UCSD-AML1 (cell line): ENCODE measurements around the gene UNC13B.
"Not testable (repeated sequence)": the region's sequence is repeated elsewhere in the genome, so short reads cannot be mapped to it uniquely, and the experiment has no call there.

Source experiments
- DNase-seq: peaks from one replicate; lab custom pipeline; 2025; ENCODE audit not compliant: unreplicated experiment; lab: John Stamatoyannopoulos, UW

Gene UNC13B

DNA sequence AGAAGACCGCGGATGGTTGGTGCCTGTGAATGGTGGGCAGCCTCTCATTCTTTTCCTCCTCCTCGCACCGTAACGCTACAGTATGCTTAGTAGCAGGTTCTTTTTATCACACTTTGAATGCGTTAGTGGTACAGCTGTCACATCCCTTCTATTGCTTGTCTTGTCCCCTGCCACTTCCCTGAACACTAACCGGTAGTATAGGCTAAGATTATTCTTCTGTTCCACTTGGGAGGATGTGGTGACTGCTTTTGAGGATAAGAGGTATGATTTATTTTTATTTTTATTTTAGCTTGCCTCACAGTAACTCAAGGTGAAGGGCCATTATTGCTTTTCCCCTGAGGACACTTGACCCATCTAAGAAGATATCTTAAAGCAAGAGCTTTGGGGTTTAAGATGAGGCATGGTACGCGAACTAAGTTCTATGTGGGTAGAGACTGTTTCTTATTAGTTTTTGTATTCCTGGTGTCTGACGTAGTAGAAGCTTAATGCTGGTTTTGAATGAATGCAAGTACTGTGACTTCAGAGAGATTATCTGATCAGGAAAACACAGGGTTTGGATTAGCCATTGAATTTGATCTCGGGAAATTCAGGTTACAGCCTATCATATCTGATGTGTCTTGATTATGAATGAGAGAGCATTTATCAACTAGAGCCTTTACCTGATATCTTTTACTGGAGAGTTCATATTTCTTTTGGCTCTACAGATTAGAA, 951 bp downstream of the UNC13B start:
- DNase-seq: no peak

DNA sequence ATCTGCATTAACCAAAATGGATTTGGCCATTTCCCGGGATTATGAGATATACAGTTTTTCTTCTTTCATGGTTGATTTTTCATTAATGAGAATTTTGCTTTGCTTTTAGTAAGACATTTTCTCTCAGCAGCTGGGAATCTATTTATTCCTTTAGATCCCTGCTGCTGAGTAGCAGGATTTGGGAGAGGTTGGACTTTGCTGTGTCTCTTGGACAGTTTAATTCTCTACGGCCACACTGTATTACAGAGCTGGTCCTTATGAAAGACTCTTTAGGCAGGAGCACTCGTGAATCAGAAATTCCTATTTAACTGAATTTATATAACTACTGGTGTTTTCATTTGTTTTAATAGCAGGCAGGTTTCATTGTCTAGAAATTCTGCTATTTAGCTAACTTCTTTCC, 1.6 kb downstream of the UNC13B start:
- no peak for DNase-seq

DNA sequence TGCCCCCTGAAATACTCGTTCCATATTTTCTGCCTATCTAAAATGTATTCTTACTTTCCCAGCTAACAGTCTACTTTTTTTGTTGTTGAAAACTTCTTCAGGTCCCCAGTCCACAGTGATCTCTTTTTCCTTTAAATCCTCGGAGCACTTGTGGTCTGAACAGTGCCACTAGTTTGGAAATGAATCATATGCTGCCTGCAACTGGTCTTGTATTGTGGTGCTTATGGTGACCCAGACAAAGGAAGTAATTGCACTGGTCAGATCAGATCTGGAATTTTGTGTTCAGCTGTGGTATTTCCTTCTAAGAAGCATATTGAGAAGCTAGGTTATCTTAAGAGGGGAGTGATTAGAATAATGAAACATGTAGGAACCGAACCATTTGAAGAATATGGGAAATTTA, 2.9 kb downstream of the UNC13B start:
- DNase-seq: no peak

DNA sequence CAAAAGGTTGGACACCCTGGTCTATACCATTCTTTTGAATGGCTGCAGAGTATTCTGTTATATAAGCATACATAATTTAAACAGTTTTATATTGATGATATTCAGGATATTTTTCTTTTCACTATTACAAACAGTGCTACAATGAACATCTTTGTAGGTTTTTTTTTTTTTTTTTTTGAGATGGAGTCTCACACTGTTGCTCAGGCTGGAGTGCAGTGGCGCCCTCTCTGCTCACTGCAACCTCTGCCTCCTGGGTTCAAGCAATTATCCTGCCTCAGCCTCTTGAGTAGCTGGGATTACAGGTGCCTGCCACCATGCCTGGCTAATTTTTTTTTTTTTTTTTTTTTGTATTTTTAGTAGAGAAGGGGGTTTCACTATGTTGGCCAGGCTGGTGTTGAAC, 5.6 kb downstream of the UNC13B start:
- not testable (repeated sequence) for DNase-seq

DNA sequence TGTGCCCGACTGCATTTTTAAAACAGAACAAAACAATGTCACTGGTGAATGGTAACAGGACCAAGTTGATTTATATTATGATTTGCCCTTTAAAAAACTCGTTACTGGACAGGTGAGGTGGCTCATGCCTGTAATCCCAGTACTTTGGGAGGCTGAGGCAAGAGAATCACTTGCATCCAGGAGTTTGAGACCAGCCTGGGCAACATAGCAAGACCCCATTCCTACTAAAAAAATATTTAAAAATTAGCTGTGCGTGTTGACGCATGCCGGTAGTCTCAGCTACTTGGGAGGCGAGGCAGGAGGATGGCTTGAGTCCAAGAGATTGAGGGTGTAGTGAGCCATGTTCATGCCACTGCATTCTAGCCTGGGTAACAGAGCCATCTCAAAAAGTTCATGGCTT, 7.2 kb downstream of the UNC13B start:
- no peak for DNase-seq

DNA sequence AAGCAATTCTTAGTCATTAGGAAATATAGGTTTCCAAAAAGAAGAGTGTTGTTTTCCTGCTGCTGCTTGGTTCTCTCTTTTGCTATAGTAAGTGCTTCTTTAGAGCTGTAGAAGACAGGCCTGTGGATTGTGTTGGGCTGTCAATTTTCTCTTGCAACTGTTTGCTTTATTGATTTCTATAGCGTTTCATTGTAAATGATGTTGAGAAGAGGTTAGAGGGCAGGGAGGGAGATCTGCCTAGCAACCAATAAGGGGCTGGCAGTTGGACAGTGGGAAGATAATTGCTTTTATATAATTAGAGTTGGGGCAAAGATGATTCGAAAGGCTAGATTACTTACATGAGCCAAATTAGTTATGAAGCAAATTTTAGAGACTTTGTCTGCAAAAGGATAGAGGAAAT, 11.1 kb downstream of the UNC13B start:
- DNase-seq: no peak

DNA sequence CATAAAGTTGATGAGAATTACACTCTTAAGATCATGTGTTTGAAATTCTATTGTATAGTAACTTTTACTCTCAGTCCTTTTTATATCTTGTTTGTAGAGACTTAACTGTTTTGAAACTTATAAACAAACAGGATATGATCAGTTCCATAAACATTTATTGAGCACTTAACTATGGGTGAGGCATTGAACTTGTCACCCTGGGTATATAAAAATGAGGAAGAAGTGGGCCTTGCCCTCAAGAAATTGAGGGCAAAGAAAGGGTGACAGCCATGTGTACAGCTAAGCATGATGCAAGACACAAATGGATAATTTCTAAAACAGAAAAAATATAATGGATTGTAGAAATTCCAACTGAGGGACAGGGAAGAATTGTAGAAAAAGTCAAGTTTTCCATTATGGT, 15.7 kb downstream of the UNC13B start:
- DNase-seq: no peak

DNA sequence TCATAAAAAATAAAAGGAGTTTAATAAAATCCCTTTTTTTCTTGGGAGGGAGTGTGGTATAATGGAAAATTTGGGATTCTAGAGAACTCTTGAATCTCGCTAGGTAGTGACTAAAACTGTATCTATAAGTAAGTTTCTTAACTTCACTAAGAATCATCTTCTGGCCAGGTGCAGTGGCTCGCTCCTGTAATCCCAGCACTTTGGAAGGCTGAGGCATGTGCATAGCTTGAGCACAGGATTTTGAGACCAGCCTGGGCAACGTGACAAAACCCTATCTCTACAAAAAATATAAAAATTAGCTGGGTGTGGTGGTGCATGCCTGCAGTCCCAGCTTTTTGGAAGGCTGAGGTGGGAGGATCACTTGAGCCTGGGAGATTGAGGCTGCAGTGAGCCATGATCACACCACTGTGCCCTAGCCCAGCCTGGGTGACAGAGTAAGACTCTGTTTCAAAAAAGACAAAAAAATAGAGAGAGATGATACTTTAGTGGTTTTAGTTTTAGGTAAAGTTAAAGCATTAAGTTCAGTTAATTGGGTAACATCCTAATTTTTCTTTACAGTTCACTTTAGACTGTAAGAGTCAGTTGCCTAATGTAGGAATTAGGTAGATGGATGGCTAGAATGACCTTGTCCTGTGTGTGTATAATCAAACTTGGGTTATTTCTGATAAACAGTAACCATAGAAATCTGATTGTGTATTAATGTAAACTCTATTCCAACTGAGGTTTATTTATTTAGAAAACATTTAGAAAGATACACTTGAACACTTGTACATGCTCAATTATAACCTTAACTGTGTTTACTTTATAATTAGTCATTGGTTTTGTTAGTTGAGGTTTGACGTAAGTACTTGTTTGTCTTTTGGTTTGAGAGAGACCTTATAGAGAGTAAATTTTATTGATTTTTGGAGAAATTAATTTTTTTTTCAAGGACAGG, 17.8 kb downstream of the UNC13B start:
- DNase-seq: no peak

DNA sequence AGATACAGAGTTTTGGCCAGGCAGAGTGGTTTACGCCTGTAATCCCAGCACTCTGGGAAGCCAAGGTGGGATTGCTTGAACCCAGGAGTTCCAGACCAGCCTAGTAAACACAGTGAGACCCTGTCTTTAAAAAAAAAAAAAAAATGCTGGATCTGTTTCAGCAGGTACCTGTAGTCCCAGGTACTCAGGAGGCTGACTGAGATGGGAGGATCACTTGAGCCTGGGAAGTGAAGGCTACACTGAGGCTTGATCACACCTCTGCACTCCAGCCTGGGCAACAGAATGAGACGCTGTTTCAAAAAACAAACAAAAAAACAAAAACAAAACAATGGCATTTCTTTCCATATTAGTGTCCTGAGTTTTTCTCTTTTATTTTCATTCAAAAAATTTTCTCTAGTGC, 19.0 kb downstream of the UNC13B start:
- DNase-seq: no peak

DNA sequence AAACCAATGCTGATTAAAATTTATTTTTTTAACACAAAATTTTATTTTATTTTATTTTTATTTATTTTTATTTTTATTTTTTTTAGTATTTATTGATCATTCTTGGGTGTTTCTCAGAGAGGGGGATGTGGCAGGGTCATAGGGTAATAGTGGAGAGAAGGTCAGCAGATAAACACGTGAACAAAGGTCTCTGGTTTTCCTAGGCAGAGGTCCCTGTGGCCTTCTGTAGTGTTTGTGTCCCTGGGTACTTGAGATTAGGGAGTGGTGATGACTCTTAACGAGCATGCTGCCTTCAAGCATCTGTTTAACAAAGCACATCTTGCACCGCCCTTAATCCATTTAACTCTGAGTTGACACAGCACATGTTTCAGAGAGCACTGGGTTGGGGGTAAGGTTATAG, 20.6 kb downstream of the UNC13B start:
- DNase-seq: not testable (repeated sequence)

DNA sequence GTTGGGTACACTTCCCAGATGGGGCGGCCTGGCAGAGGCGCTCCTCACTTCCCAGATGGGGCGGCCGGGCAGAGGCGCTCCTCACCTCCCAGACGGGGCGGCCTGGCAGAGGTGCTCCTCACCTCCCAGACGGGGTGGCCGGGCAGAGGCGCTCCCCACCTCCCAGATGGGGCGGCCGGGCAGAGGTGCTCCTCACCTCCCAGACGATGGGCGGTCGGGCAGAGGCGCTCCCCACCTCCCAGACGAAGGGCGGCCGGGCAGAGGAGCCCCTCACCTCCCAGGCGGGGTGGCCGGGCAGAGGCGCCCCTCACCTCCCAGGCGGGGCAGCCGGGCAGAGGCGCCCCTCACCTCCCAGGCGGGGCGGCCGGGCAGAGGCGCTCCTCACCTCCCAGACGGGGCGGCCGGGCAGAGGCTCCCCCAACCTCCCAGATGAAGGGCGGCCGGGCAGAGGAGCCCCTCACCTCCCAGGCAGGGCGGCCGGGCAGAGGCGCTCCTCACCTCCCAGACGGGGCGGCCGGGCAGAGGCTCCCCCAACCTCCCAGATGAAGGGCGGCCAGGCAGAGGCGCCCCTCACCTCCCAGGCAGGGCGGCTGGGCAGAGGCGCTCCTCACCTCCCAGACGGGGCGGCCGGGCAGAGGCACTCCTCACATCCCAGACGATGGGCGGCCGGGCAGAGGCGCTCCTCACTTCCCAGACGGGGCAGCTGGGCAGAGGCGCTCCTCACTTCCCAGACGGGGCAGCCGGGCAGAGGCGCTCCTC, 21.4 kb downstream of the UNC13B start:
- DNase-seq: not testable (repeated sequence)

DNA sequence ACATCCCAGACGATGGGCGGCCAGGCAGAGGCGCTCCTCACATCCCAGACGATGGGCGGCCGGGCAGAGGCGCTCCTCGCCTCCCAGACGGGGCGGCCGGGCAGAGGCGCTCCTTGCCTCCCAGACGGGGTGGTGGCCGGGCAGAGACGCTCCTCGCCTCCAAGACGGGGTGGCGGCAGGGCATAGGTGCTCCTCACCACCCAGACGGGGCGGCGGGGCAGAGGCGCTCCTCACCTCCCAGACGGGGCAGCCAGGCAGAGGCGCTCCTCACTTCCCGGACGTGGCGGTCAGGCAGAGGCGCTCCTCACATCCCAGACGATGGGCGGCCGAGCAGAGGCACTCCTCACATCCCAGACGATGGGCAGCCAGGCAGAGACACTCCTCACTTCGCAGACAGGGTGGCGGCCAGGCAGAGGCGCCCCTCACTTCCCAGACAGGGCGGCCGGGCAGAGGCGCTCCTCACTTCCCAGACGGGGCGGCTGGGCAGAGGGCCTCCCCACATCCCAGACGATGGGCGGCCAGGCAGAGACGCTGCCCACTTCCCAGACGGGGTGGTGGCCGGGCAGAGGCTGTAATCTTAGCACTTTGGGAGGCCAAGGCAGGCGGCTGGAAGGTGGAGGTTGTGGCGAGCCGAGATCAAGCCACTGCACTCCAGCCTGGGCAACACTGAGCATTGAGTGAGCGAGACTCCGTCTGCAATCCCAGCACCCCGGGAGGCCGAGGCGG, 22.1 kb downstream of the UNC13B start:
- DNase-seq: not testable (repeated sequence)

DNA sequence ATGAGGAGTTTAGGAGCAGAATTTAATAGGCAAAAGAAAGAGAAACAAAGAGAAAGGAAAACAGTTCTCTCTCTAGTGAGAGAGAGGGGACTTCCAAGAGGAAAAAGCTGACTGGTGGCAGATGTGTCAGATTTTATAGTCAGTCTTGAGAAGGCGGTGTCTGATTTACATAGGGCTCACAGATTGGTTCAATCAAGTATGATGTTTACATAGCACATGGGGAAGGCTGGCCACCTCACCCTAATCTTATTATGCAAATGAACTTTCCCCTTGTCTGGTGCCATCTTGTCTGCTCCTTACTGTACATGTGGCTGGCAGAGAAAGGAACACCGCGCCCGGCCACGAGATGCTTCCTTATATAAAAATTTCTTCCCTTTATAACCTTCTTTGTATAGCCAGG, 24.7 kb downstream of the UNC13B start:
- no peak for DNase-seq

DNA sequence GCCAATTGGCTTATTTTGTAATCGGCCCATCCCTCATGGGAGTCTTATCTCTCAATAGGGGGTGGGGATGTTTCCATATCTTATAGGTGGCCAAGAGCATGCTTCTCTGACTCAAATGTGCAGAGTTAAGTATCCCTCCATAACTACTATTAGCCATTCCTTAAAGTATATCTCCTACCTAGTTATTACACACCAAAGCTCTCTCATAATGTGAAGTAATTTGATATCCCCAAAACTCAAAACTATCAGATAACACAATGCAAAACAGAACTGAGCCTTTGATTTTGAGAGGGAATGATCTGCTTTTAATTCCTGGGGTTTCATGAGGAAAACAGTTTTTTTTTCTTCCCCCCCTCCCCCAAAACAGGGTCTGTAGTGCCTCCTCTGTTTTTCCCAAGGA, 28.4 kb downstream of the UNC13B start:
- no peak for DNase-seq

DNA sequence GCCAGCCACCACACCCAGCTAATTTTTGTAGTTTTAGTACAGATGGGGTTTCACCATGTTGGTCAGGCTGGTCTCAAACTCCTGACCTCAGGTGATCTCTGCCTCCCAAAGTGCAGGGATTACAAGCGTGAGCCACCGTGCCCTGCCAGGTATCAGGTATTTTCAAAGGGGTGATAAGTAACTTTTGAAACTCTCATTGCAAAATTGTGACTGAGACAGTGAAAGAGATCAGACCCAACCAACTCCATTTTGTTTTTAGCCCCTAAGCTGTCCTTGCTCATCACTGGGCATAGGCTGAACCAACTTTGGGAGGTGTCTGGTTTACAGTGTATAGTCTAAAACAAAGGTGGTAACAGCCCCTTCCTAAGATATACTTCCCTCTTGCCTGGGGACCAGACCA, 29.3 kb downstream of the UNC13B start:
- DNase-seq: no peak

DNA sequence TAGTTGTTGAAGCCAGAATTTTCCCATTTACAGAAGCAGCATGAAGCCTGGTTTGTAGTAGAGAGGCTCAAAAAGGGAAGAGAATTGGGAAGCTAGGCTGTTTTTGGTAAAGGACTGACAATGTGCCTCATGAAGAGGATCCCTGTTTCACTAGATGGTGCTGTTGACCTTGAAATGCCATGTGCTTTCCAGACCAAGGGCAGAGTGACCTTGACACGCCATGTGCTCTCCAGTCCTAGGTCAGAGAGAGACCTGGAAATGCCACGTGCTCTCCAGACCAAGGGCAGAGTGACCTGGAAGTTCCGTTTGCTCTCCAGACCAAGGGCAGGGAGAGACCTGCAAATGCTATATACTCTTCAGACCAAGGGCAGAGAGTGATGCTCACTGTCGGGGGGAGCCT, 32.0 kb downstream of the UNC13B start:
- no peak for DNase-seq

DNA sequence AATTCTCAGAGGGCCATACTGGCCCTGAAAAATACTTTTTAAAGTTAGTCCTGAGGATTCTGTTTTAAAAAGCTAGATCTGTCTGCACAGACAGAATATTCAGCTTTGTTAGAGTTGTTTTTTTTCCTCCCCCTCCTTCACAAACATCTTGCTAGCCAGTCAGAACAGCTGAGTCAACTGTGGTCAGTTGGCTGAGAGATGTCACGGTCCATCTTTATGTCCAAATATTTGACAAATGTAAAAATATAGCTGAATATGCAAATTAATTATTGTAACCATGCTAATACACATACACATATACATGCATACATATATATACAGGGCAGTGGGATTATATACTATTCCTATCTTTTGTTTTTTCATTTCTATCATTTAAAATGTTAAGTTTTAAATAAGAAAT, 33.9 kb downstream of the UNC13B start:
- no peak for DNase-seq

DNA sequence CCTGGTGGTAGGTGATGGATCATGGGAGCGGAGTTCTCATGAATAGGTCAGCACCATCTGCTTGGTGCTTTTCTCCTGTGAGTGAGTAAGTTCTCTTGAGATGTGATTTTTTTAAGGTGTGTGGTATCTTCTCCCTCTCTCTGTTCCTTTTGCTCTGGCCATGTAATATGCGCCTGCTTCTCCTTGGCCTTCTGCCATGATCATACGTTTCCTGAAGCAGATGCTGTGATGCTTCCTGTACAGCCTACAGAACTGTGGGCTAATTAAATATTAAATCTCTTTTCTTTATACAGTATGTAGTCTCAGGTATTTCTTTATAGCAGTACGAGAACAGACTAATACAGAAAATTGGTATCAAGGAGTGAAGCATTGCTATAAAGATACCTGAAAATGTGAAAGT, 36.4 kb downstream of the UNC13B start:
- no peak for DNase-seq

DNA sequence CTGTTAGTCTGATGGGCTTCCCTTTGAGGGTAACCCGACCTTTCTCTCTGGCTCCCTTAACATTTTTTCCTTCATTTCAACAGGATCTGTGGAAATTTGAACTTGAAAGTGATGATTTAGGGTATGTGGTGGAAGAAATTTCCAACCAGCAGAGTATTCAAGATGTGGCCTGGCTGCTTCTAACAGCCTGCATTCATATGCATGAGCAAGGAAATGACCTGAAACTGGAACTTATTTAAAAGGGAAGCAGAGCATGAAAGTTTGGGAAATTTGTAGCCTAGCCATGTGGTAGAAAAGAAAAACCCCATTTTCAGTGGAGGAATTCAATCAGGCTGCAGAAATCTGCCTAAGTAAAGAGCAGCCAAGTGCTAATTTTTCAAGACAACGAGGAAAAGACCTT, 41.7 kb downstream of the UNC13B start:
- no peak for DNase-seq

DNA sequence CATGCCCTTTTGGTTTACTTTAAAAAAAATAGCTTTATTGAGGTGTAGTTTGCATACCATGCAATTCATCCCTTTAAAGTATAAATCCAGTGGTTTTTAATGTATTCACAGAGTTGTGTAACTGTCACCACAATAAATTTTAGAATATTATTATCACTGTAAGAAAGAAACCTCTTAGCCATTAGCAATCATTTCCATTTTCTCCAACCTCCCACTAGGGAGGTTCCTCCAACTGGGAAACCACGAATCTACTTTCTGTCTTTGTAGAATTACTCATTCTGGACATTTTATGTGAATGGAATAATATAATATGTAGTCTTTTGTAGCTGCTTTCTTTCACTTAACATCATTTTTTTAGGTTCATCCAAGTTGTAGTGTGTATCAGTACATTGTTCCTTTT, 43.5 kb downstream of the UNC13B start:
- no peak for DNase-seq

DNA sequence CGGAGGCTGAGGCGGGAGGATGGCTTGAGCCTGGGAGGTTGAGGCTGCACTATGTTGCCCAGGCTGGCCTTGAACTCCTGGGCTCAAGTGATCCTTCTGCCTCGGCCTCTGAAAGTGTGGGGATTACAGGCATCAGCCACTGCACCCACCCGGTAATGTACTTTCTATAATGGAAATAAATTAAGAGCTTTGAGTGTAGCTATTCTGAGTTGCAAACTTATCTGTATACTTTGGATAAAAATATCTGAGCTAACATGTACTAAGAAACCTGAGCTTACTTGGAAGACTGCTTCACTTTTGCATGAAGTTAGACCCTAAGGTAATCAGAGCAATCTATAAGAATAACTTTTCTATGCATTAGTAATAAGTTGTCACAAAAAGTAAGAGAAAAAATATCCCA, 50.0 kb downstream of the UNC13B start:
- DNase-seq: no peak
